Mesendoderm (in vitro differentiated cells): ENCODE results near the gene TNS3.
A peak's percentile ranks its signal among the peaks of the same experiment; 100 is the strongest.

Source experiments
- DNase-seq: peaks from one replicate; pipeline ENCODE4 v3.0.0; 2013
- H2AK5ac ChIP-seq: 2 replicates; pipeline ENCODE4 v1.6.1; 2013; ENCODE audit warnings: low read length, inconsistent platforms
- H2BK120ac ChIP-seq: 2 replicates; pipeline ENCODE4 v1.6.1; 2013; ENCODE audit warnings: low read depth, mild to moderate bottlenecking, low read length, moderate library complexity, mixed read lengths
- H2BK15ac ChIP-seq: replicated peaks from 2 replicates; pipeline ENCODE4 v1.6.1; 2013; ENCODE audit warnings: low read depth, mild to moderate bottlenecking, moderate library complexity
- H2BK5ac ChIP-seq: 2 replicates; pipeline ENCODE4 v1.6.1; 2013; ENCODE audit warnings: low read length, inconsistent platforms
- H3K18ac ChIP-seq: 2 replicates; pipeline ENCODE4 v1.6.1; 2013; ENCODE audit warnings: mild to moderate bottlenecking, low read length, mixed read lengths
- H3K23ac ChIP-seq: one replicate; pipeline ENCODE4 v1.6.1; 2013; ENCODE audit warnings: low read length
- H3K27ac ChIP-seq: 2 replicates; pipeline ENCODE4 v1.5.1; 2013; ENCODE audit warnings: low read depth, mild to moderate bottlenecking, inconsistent platforms, low read length, moderate library complexity
- H3K27me3 ChIP-seq: 2 replicates; pipeline ENCODE4 v1.6.1; 2013; ENCODE audit warnings: low read length, control low read depth, mild to moderate bottlenecking, inconsistent platforms; ENCODE audit not compliant: insufficient read depth, poor library complexity
- H3K36me3 ChIP-seq: 2 replicates; pipeline ENCODE4 v1.6.1; 2013; ENCODE audit warnings: low read length, inconsistent platforms; ENCODE audit not compliant: control insufficient read depth, insufficient read depth
- H3K4ac ChIP-seq: one replicate; pipeline ENCODE4 v1.6.1; 2013; ENCODE audit warnings: low read depth, mild to moderate bottlenecking, low read length, moderate library complexity
- H3K4me1 ChIP-seq: 2 replicates; pipeline ENCODE4 v1.6.1; 2013; ENCODE audit warnings: low read depth, low read length, inconsistent platforms; ENCODE audit not compliant: control insufficient read depth
- H3K4me2 ChIP-seq: 2 replicates; pipeline ENCODE4 v1.6.1; 2013; ENCODE audit warnings: low read length
- H3K4me3 ChIP-seq: 2 replicates; pipeline ENCODE4 v1.5.1; 2013; ENCODE audit warnings: mild to moderate bottlenecking, low read length
- H3K56ac ChIP-seq: one replicate; pipeline ENCODE4 v1.6.1; 2013; ENCODE audit warnings: low read length
- H3K79me1 ChIP-seq: 2 replicates; pipeline ENCODE4 v1.6.1; 2013; ENCODE audit warnings: low read length, inconsistent platforms
- H3K79me2 ChIP-seq: 2 replicates; pipeline ENCODE4 v1.6.1; 2013; ENCODE audit warnings: mild to moderate bottlenecking, low read length; ENCODE audit not compliant: control insufficient read depth, insufficient read depth
- H3K9ac ChIP-seq: 2 replicates; pipeline ENCODE4 v1.6.1; 2013; ENCODE audit warnings: low read length, inconsistent platforms
- H4K5ac ChIP-seq: one replicate; pipeline ENCODE4 v1.6.1; 2013; ENCODE audit warnings: low read length
- H4K8ac ChIP-seq: one replicate; pipeline ENCODE4 v1.6.1; 2013; ENCODE audit warnings: low read depth, mild to moderate bottlenecking, control low read depth, low read length, moderate library complexity
- WGBS: extraction: QIAGEN DNeasy Blood & Tissue Kit; methylation state at CpG from one replicate; pipeline ENCODE4 v1.1.7; 2013; ENCODE audit warnings: low lambda C conversion rate, missing lambda C conversion rate; ENCODE audit not compliant: insufficient coverage; ENCODE audit errors: extremely low coverage; 5-methylcytosine and 5-hydroxymethylcytosine counted together

TNS3 gene

DNA sequence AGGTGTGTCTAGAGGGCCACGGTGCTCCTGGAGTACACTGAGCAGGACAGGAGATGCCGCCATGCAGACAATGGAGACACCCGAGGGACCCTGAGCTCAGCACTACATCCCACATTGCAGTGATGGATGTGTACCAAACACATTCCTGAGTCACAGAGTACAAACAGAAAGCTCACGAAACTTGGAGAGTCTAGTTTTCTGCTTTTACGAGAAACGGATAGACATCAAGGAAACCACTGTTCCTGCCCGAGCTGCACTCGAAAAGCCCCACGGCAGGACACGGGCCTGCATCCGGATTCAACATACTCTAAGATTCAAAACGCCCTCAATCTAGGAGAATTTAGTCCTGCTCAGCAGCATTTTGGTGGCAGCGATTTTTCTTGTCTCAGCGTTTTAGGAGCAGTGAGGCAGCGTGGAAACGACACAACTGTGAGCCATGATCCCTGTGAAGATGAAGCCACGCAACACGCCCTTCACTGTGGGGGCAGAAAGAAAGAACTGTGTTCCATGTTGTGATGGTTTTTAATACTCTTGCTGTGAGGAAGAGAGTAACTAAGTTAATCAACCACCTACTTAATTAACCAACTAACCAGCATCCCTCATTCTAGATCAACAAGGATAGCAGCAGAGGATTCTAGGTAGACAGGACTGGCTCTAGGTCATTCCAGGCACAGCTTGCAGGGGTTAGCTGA lies 3.2 kb downstream of the TNS3 start:
- no peak overlapping the region for H3K23ac ChIP-seq
- no peak overlapping the region for H3K4me3 ChIP-seq
- no peak overlapping the region for H3K4ac ChIP-seq
- H3K79me2 ChIP-seq: no peaks in the 10 kb centered on the region
- no peak overlapping the region for H3K27ac ChIP-seq
- H2BK15ac ChIP-seq: no peak overlapping the region
- H3K27me3 ChIP-seq: no peaks in the 10 kb centered on the region
- H3K4me2 ChIP-seq: no peak overlapping the region
- peaks cover 3% of the 10 kb centered on the region for H3K4me1 ChIP-seq
- no peak overlapping the region for H2AK5ac ChIP-seq
- no peaks in the 10 kb centered on the region for H3K36me3 ChIP-seq
- no peak overlapping the region for H4K8ac ChIP-seq
- no peak overlapping the region for H4K5ac ChIP-seq
- DNase-seq: no peak
- no peak overlapping the region for H2BK120ac ChIP-seq
- no peak overlapping the region for H3K9ac ChIP-seq
- peaks cover 3% of the 10 kb centered on the region for H3K79me1 ChIP-seq
- H2BK5ac ChIP-seq: no peak overlapping the region
- H3K18ac ChIP-seq: no peak overlapping the region
- no peak overlapping the region for H3K56ac ChIP-seq
- WGBS: no CpG with 5 or more reads among the region's 18 CpGs

- no peak overlapping the region for H4K8ac ChIP-seq
- no peak overlapping the region for H3K23ac ChIP-seq
- no peak overlapping the region for H2AK5ac ChIP-seq
- H3K4me3 ChIP-seq: no peak overlapping the region
- H2BK5ac ChIP-seq: no peak overlapping the region
- no peaks in the 10 kb centered on the region for H3K27me3 ChIP-seq
- H2BK15ac ChIP-seq: no peak overlapping the region
- no peak overlapping the region for H3K27ac ChIP-seq
- no peak overlapping the region for H4K5ac ChIP-seq
- H3K79me1 ChIP-seq: peaks cover 3% of the 10 kb centered on the region
- no peak overlapping the region for H3K56ac ChIP-seq
- H3K36me3 ChIP-seq: no peaks in the 10 kb centered on the region
- no peak overlapping the region for H3K18ac ChIP-seq
- H3K4me1 ChIP-seq: peaks cover 6% of the 10 kb centered on the region
- H3K9ac ChIP-seq: no peak overlapping the region
- no peak overlapping the region for H3K4me2 ChIP-seq
- H3K79me2 ChIP-seq: no peaks in the 10 kb centered on the region
- no peak overlapping the region for H3K4ac ChIP-seq
- H2BK120ac ChIP-seq: no peak overlapping the region
- DNase-seq: no peak
- WGBS: no CpG with 5 or more reads among the region's 14 CpGs
These were observed 4.5 kb downstream of the TNS3 start for GRCh38 chr7:47577321-47577919.

- Histone ChIP-seq H3K23ac (no peak overlapping the region), H3K79me2 (no peaks in the 10 kb centered on the region), H2BK5ac (no peak overlapping the region), H3K27ac (no peak overlapping the region), H3K27me3 (no peaks in the 10 kb centered on the region), H3K79me1 (peaks cover 3% of the 10 kb centered on the region), H3K4me3 (no peak overlapping the region), H3K4me1 (peaks cover 6% of the 10 kb centered on the region), H3K4ac (no peak overlapping the region), H3K4me2 (no peak overlapping the region), H3K9ac (no peak overlapping the region), H4K5ac (no peak overlapping the region), H3K56ac (no peak overlapping the region), H2BK120ac (no peak overlapping the region), H3K18ac (no peak overlapping the region), H3K36me3 (no peaks in the 10 kb centered on the region), H2BK15ac (no peak overlapping the region), H2AK5ac (no peak overlapping the region), H4K8ac (no peak overlapping the region)
- no peak for DNase-seq
- WGBS: no CpG with 5 or more reads among the region's 15 CpGs
These were observed 5.0 kb downstream of the TNS3 start for GRCh38 chr7:47576866-47577306.

DNA sequence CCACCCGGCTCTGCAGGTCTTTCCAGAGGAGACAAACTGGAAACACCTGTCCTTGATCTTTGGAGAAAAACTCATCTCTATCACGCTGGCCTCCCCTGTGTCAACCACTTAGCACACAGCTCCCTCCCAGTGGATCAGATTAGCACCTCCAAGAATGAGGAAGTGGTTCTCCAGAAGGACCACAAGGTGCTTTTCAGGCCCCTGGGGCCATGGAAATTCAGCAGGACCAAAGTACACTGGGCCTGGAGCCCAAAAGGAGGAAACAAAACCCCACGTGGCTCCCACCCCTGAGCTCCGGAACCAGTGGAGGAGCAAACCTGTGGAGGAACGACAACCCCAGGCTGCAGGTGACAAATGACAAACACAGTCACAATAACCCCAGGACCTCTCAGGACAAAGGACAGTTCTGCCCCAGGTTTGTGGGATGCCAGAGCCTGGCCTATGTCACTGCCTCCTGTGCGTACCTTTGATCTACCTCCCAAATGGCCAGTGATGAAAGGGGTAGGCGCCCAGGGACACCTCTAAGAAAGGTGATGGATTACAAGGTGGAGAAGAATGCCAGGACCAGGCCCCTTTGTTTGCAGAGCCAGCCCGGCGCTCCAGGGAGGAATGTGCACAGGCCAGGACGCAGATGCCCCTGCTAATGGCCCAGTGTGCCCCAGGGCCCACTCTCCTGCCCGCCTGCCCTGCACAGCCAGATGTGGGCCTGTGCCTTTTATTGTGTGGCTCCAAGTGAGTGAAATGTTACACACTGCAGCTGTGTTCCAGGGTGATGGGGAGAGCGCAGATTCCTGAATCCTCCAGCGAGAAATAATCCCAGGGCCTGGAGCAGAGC lies 5.7 kb downstream of the TNS3 start:
- H2AK5ac ChIP-seq: no peak overlapping the region
- no peak overlapping the region for H2BK120ac ChIP-seq
- no peaks in the 10 kb centered on the region for H3K27me3 ChIP-seq
- no peak overlapping the region for H3K9ac ChIP-seq
- H3K79me2 ChIP-seq: no peaks in the 10 kb centered on the region
- H3K4me3 ChIP-seq: no peak overlapping the region
- H3K23ac ChIP-seq: no peak overlapping the region
- H3K27ac ChIP-seq: no peak overlapping the region
- no peak overlapping the region for H3K18ac ChIP-seq
- H3K36me3 ChIP-seq: no peaks in the 10 kb centered on the region
- H3K4ac ChIP-seq: no peak overlapping the region
- H4K8ac ChIP-seq: no peak overlapping the region
- H3K56ac ChIP-seq: no peak overlapping the region
- peaks cover 6% of the 10 kb centered on the region for H3K4me1 ChIP-seq
- H3K4me2 ChIP-seq: no peak overlapping the region
- no peak overlapping the region for H2BK15ac ChIP-seq
- H2BK5ac ChIP-seq: no peak overlapping the region
- peaks cover 3% of the 10 kb centered on the region for H3K79me1 ChIP-seq
- no peak overlapping the region for H4K5ac ChIP-seq
- WGBS: no CpG with 5 or more reads among the region's 13 CpGs
- peak; percentile 84 for DNase-seq

DNA sequence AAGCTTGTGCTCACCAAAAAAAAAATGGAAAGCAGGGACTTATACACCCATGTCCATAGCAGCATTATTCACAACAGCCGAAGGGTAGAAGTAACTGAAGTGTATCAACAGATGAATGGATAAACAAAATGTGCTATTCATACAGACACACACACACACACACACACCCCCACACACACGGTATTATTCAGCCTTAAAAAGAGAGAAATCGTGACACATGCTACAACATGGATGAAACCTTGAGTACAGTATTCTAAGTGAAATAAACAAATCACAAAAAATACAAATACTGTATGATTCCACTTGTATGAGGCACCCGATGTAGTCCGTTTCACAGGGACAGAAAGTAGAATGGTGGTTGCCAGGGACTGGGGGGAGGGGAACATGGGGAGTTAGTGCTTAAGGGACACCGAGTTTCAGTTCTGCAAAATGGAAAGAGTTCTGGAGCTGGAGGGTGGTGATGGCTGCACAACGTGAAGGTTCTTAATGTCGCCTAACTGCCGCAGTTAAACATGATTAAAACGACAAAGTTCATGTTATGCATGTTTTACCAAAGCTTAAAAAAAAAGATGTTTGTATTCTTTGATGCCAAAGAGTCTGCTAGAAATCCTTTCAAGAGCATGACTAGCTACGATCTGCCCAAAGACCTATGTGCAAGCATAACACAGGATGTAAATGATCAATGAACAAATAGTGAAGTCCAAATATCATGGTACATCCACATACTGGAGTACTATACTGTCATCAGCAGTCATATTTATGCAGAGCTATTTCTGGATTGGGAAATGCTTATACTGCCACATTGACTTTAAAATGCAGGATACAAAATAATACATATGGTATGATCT lies 7.2 kb downstream of the TNS3 start:
- Histone ChIP-seq H3K18ac (no peak overlapping the region), H3K23ac (no peak overlapping the region), H3K27ac (no peak overlapping the region), H2BK15ac (no peak overlapping the region), H2AK5ac (no peak overlapping the region), H3K4ac (no peak overlapping the region), H3K79me1 (no peaks in the 10 kb centered on the region), H4K8ac (no peak overlapping the region), H4K5ac (no peak overlapping the region), H3K4me3 (no peak overlapping the region), H3K9ac (no peak overlapping the region), H2BK120ac (no peak overlapping the region), H3K27me3 (no peaks in the 10 kb centered on the region), H3K79me2 (no peaks in the 10 kb centered on the region), H3K36me3 (no peaks in the 10 kb centered on the region), H3K4me2 (no peak overlapping the region), H3K56ac (no peak overlapping the region), H3K4me1 (peaks cover 3% of the 10 kb centered on the region), H2BK5ac (no peak overlapping the region)
- no CpG with 5 or more reads among the region's 11 CpGs for WGBS
- no peak for DNase-seq
